GM23338 (cell line): ENCODE data around the gene MAP2K7. TPM values are rescaled to one million over a fixed set of nuclear protein-coding genes. Genes with fewer than 3 reads are reported as not detected.

Experiments
- ATAC-seq: fragments of 200-7000 bp; cut with Tn5 transposase; 3 replicates; pipeline ENCODE4 v1.9.1; 2020
- DNase-seq: peaks from one replicate; pipeline ENCODE4 v3.0.0-alpha.2; 2015; ENCODE audit warnings: low spot score
- H2AFZ ChIP-seq: fragments of 200-600 bp; sonication (generic); 2 replicates; pipeline ENCODE4 v1.8.0; 2016; ENCODE audit warnings: antibody characterized with exemption, mild to moderate bottlenecking, moderate library complexity
- H3F3A ChIP-seq: fragments of 200-600 bp; sonication (generic); replicated peaks from 2 replicates; pipeline ENCODE4 v1.8.0; 2017; ENCODE audit warnings: antibody characterized with exemption, mixed run types, low read depth
- H3K27ac ChIP-seq: fragments of 200-600 bp; sonication (generic); 2 replicates; pipeline ENCODE4 v1.6.1; 2016; ENCODE audit warnings: low read depth
- H3K27me3 ChIP-seq: fragments of 200-600 bp; sonication (generic); 2 replicates; pipeline ENCODE4 v1.8.0; 2016; ENCODE audit warnings: mild to moderate bottlenecking, mixed run types, moderate library complexity; ENCODE audit not compliant: insufficient read depth
- H3K36me3 ChIP-seq: fragments of 200-600 bp; sonication (generic); 2 replicates; pipeline ENCODE4 v1.8.0; 2016; ENCODE audit warnings: mild to moderate bottlenecking; ENCODE audit not compliant: insufficient read depth
- H3K4me1 ChIP-seq: fragments of 200-600 bp; sonication (generic); 2 replicates; pipeline ENCODE4 v1.8.0; 2016; ENCODE audit warnings: mild to moderate bottlenecking, moderate library complexity; ENCODE audit not compliant: insufficient read depth
- H3K4me2 ChIP-seq: fragments of 200-600 bp; sonication (generic); 2 replicates; pipeline ENCODE4 v1.7.1; 2017; ENCODE audit warnings: mixed run types
- H3K4me3 ChIP-seq: fragments of 200-600 bp; sonication (generic); 2 replicates; pipeline ENCODE4 v1.6.1; 2016; ENCODE audit warnings: mixed run types
- H3K79me2 ChIP-seq: fragments of 200-600 bp; sonication (generic); replicated peaks from 2 replicates; pipeline ENCODE4 v1.8.0; 2017; ENCODE audit warnings: mild to moderate bottlenecking; ENCODE audit not compliant: insufficient read depth
- H3K9me2 ChIP-seq: fragments of 200-600 bp; sonication (generic); 2 replicates; pipeline ENCODE4 v1.8.0; 2017; ENCODE audit not compliant: insufficient read depth
- H4K20me1 ChIP-seq: fragments of 200-600 bp; sonication (generic); replicated peaks from 2 replicates; pipeline ENCODE4 v1.8.0; 2017; ENCODE audit warnings: mild to moderate bottlenecking; ENCODE audit not compliant: insufficient read depth
- H3K27ac Mint-ChIP-seq: 2 replicates; pipeline ENCODE4 v1.8.0; 2020; ENCODE audit warnings: inconsistent platforms, mild to moderate bottlenecking, moderate library complexity, mixed read lengths
- H3K27me3 Mint-ChIP-seq: 3 replicates; pipeline ENCODE4 v1.8.0; 2022; ENCODE audit warnings: low read depth, mild to moderate bottlenecking, moderate library complexity, mixed read lengths, inconsistent platforms; ENCODE audit not compliant: insufficient read depth, poor library complexity
- H3K36me3 Mint-ChIP-seq: 3 replicates; pipeline ENCODE4 v1.8.0; 2021; ENCODE audit warnings: low read depth, mild to moderate bottlenecking, inconsistent platforms, moderate library complexity, mixed read lengths
- H3K4me1 Mint-ChIP-seq: 3 replicates; pipeline ENCODE4 v1.8.0; 2020; ENCODE audit warnings: mild to moderate bottlenecking, inconsistent platforms, mixed read lengths
- H3K4me3 Mint-ChIP-seq: 3 replicates; pipeline ENCODE4 v1.8.0; 2021; ENCODE audit warnings: moderate library complexity, mild to moderate bottlenecking, inconsistent platforms, mixed read lengths
- H3K9me3 Mint-ChIP-seq: 3 replicates; pipeline ENCODE4 v1.8.0; 2020; ENCODE audit warnings: moderate library complexity, mild to moderate bottlenecking, inconsistent platforms, mixed read lengths
- CREB1 ChIP-seq: fragments of 250-450 bp; sonication (Bioruptor Pico); IDR thresholded peaks from 2 replicates; pipeline ENCODE4 v1.5.0; 2020; ENCODE audit warnings: low read depth, mild to moderate bottlenecking, moderate library complexity
- EZH2 ChIP-seq: fragments of 200-600 bp; sonication (generic); IDR thresholded peaks from one replicate; pipeline ENCODE4 v1.8.0; 2017; ENCODE audit warnings: antibody characterized with exemption, mild to moderate bottlenecking, low read depth; ENCODE audit not compliant: unreplicated experiment
- JUNB ChIP-seq: IDR thresholded peaks from one replicate; pipeline ENCODE4 v1.6.1; 2016; ENCODE audit warnings: antibody characterized with exemption; ENCODE audit not compliant: unreplicated experiment
- POLR2AphosphoS5 ChIP-seq: IDR thresholded peaks from 2 replicates; pipeline ENCODE4 v1.6.1; 2016; ENCODE audit warnings: antibody characterized with exemption, low read depth
- REST ChIP-seq: IDR thresholded peaks from one replicate; pipeline ENCODE4 v1.6.1; 2018; ENCODE audit warnings: antibody characterized with exemption; ENCODE audit not compliant: unreplicated experiment
- STAT1 ChIP-seq: IDR thresholded peaks from one replicate; pipeline ENCODE4 v1.6.1; 2016; ENCODE audit warnings: antibody characterized with exemption; ENCODE audit not compliant: unreplicated experiment
- ZNF114 ChIP-seq: fragments of 250-450 bp; sonication (Bioruptor Pico); IDR thresholded peaks from 2 replicates; pipeline ENCODE4 v1.5.0; 2020; ENCODE audit warnings: mild to moderate bottlenecking, moderate library complexity
- polyA plus RNA-seq: library from polyadenylated mRNA; unstranded; fragments of >200 nt; fragmentation: Nextera tagmentation; extraction: Ambion mirVana; gene quantifications from 2 replicates; pipeline ENCODE4 v1.2.1, GENCODE V29; 2016
- total RNA-seq: library from RNA; depleted of rRNA; stranded (reverse); fragments of >200 nt; shearing (Covaris generic); gene quantifications from 2 replicates; pipeline ENCODE4 v1.2.3, GENCODE V29; 2014
- TF ChIP-seq, protein P1 (sequence below): fragments of 250-450 bp; sonication (Bioruptor Pico); IDR thresholded peaks from 2 replicates; pipeline ENCODE4 v1.5.0; 2020; ENCODE audit warnings: mild to moderate bottlenecking, moderate library complexity
- TF ChIP-seq, protein P2 (sequence below): IDR thresholded peaks from 2 replicates; pipeline ENCODE4 v1.6.1; 2016; ENCODE audit warnings: antibody characterized with exemption
- TF ChIP-seq, protein P3 (sequence below), 2 experiments: fragments of 200-600 bp in 1 of 2; sonication (generic) in 1 of 2; conservative IDR thresholded peaks; 2 replicates each; pipeline versions ENCODE4 v1.5.1 to v1.6.1; 2016 to 2017; ENCODE audit warnings: antibody characterized with exemption in 2 of 2, low read depth in 2 of 2, mild to moderate bottlenecking in 2 of 2, moderate library complexity in 1 of 2

Gene MAP2K7
- total and polyA plus RNA-seq, 2 experiments from 2014 or later, result 11.3 to 22.6 TPM

DNA sequence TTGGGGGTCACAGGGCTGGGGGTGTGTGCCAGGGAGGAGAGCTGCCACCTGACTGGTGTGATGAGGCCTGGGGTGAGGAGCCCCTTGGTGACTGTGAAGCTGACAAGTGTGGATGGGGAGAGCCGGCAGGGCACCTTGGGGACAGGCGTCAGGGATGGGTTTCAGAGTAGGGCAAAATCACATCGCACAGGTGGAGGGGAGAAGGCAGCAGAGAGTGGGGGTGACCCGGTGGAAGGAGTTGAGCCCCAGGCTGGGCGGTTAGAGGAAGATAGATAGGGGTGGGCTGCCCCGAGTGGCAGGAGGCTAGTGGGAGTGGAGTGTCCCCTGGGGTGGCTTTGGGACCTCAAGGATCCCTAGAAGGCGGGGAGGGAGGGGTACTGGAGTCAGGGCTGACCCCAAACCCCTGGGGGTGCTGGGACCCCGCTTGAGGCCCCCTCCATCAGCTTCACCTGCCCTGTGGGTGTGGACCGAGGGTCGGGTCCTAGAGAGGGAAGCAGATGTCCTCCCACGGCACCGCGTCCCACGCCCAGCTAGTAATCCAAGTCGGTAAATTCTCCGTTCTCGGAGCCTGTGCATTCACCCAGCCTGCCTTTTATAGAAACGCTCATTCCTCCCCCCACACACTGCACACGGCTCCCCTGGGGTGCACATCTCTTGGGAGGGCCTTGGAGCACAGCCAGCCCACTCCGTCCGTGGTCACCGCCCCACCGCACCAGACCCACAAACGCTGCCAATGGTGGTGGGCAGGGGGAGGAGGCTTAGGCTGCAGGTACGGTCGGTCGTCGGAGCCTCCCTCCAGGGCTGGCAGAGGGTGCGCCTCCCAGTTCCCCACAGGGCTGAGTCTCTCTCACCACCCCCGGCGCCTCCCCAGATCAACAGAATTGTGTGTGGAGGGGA is 19.9 kb downstream of the MAP2K7 start (continued):
- TF ChIP-seq, protein P1, sequence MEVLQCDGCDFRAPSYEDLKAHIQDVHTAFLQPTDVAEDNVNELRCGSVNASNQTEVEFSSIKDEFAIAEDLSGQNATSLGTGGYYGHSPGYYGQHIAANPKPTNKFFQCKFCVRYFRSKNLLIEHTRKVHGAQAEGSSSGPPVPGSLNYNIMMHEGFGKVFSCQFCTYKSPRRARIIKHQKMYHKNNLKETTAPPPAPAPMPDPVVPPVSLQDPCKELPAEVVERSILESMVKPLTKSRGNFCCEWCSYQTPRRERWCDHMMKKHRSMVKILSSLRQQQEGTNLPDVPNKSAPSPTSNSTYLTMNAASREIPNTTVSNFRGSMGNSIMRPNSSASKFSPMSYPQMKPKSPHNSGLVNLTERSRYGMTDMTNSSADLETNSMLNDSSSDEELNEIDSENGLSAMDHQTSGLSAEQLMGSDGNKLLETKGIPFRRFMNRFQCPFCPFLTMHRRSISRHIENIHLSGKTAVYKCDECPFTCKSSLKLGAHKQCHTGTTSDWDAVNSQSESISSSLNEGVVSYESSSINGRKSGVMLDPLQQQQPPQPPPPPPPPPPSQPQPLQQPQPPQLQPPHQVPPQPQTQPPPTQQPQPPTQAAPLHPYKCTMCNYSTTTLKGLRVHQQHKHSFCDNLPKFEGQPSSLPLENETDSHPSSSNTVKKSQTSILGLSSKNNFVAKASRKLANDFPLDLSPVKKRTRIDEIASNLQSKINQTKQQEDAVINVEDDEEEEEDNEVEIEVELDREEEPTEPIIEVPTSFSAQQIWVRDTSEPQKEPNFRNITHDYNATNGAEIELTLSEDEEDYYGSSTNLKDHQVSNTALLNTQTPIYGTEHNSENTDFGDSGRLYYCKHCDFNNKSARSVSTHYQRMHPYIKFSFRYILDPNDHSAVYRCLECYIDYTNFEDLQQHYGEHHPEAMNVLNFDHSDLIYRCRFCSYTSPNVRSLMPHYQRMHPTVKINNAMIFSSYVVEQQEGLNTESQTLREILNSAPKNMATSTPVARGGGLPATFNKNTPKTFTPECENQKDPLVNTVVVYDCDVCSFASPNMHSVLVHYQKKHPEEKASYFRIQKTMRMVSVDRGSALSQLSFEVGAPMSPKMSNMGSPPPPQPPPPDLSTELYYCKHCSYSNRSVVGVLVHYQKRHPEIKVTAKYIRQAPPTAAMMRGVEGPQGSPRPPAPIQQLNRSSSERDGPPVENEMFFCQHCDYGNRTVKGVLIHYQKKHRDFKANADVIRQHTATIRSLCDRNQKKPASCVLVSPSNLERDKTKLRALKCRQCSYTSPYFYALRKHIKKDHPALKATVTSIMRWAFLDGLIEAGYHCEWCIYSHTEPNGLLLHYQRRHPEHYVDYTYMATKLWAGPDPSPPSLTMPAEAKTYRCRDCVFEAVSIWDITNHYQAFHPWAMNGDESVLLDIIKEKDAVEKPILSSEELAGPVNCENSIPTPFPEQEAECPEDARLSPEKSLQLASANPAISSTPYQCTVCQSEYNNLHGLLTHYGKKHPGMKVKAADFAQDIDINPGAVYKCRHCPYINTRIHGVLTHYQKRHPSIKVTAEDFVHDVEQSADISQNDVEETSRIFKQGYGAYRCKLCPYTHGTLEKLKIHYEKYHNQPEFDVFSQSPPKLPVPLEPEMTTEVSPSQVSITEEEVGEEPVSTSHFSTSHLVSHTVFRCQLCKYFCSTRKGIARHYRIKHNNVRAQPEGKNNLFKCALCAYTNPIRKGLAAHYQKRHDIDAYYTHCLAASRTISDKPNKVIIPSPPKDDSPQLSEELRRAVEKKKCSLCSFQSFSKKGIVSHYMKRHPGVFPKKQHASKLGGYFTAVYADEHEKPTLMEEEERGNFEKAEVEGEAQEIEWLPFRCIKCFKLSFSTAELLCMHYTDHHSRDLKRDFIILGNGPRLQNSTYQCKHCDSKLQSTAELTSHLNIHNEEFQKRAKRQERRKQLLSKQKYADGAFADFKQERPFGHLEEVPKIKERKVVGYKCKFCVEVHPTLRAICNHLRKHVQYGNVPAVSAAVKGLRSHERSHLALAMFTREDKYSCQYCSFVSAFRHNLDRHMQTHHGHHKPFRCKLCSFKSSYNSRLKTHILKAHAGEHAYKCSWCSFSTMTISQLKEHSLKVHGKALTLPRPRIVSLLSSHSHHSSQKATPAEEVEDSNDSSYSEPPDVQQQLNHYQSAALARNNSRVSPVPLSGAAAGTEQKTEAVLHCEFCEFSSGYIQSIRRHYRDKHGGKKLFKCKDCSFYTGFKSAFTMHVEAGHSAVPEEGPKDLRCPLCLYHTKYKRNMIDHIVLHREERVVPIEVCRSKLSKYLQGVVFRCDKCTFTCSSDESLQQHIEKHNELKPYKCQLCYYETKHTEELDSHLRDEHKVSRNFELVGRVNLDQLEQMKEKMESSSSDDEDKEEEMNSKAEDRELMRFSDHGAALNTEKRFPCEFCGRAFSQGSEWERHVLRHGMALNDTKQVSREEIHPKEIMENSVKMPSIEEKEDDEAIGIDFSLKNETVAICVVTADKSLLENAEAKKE (CRISPR knock-in tag), result no peak
- TF ChIP-seq POLR2AphosphoS5, result no peak
- TF ChIP-seq STAT1, result no peak
- no peak for TF ChIP-seq CREB1
- no peak for TF ChIP-seq JUNB
- TF ChIP-seq ZNF114, result no peak
- no peak for TF ChIP-seq EZH2

- Mint-ChIP-seq H3K27ac (no peak overlapping the region), H3K36me3 (peaks cover 24% of the 10 kb centered on the region), H3K9me3 (no peaks in the 10 kb centered on the region), H3K4me3 (peak overlapping the region; percentile 56), H3K27me3 (peaks cover 25% of the 10 kb centered on the region), H3K4me1 (peaks cover 13% of the 10 kb centered on the region)
- H3K4me2 ChIP-seq, result peak overlapping the region; percentile 76; the same call in 1 of the 2 replicates
- DNase-seq, result no peak
- no peak overlapping the region for H2AFZ ChIP-seq
- H4K20me1 ChIP-seq, result peaks cover 9% of the 10 kb centered on the region; the same call in 1 of the 2 replicates
- no peak overlapping the region; the same call in 1 of the 2 replicates for H3K4me3 ChIP-seq
- H3K79me2 ChIP-seq, result no peaks in the 10 kb centered on the region
- TF ChIP-seq, protein P2, sequence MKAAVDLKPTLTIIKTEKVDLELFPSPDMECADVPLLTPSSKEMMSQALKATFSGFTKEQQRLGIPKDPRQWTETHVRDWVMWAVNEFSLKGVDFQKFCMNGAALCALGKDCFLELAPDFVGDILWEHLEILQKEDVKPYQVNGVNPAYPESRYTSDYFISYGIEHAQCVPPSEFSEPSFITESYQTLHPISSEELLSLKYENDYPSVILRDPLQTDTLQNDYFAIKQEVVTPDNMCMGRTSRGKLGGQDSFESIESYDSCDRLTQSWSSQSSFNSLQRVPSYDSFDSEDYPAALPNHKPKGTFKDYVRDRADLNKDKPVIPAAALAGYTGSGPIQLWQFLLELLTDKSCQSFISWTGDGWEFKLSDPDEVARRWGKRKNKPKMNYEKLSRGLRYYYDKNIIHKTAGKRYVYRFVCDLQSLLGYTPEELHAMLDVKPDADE, result no peak
- TF ChIP-seq JUNB, result no peak
- TF ChIP-seq, protein P3, sequence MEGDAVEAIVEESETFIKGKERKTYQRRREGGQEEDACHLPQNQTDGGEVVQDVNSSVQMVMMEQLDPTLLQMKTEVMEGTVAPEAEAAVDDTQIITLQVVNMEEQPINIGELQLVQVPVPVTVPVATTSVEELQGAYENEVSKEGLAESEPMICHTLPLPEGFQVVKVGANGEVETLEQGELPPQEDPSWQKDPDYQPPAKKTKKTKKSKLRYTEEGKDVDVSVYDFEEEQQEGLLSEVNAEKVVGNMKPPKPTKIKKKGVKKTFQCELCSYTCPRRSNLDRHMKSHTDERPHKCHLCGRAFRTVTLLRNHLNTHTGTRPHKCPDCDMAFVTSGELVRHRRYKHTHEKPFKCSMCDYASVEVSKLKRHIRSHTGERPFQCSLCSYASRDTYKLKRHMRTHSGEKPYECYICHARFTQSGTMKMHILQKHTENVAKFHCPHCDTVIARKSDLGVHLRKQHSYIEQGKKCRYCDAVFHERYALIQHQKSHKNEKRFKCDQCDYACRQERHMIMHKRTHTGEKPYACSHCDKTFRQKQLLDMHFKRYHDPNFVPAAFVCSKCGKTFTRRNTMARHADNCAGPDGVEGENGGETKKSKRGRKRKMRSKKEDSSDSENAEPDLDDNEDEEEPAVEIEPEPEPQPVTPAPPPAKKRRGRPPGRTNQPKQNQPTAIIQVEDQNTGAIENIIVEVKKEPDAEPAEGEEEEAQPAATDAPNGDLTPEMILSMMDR (conservative IDR thresholded peaks at IDR 0.05; ENCODE audit: low read depth in 2 of 2), result no peak
- TF ChIP-seq EZH2, result no peak
- no peak for TF ChIP-seq REST
- TF ChIP-seq ZNF114, result no peak
- H3K9me2 ChIP-seq, result no peaks in the 10 kb centered on the region
- peaks cover 32% of the 10 kb centered on the region for H3F3A ChIP-seq
- H3K36me3 ChIP-seq, result no peaks in the 10 kb centered on the region
- H3K27me3 ChIP-seq, result peaks cover under 1% of the 10 kb centered on the region; the same call in 1 of the 2 replicates
- peaks cover 4% of the 10 kb centered on the region; the same call in 1 of the 2 replicates for H3K4me1 ChIP-seq
- ATAC-seq, result no peak
- H3K27ac ChIP-seq, result no peak overlapping the region
These were observed 20.6 kb downstream of the MAP2K7 start for GRCh38 chr19:7924241-7924640.
